ENCODE data around the gene THSD7B. TPM values are rescaled to one million over a fixed set of nuclear protein-coding genes. Genes with fewer than 3 reads are reported as not detected.

The THSD7B gene
- total and polyA plus RNA-seq, 2 of the 8 experiments (the other 6 are each of a cell fraction or from before 2014, with no cell fraction given) = 0.60 to 2.9 TPM

DNA sequence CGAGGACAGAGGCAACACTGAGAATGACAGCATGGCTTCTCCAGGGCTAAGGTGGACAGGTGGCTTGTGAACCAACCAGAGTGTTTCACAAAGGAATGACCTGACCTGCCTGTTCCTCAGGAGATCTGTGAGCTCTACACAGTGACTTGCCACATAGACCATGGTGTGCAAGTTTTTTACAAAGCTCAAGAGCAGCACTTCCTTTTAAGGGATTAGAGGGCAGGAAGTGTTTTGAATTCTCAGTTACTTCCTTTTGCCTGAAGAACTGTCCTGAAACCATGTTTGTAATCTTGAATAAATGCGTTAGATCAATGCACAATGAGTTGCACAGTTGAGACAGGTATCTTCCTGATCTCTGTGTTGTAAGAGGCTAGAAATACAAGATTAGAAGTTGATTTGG is 421.9 kb downstream of the THSD7B start (continued):
- TF ChIP-seq, protein P1, sequence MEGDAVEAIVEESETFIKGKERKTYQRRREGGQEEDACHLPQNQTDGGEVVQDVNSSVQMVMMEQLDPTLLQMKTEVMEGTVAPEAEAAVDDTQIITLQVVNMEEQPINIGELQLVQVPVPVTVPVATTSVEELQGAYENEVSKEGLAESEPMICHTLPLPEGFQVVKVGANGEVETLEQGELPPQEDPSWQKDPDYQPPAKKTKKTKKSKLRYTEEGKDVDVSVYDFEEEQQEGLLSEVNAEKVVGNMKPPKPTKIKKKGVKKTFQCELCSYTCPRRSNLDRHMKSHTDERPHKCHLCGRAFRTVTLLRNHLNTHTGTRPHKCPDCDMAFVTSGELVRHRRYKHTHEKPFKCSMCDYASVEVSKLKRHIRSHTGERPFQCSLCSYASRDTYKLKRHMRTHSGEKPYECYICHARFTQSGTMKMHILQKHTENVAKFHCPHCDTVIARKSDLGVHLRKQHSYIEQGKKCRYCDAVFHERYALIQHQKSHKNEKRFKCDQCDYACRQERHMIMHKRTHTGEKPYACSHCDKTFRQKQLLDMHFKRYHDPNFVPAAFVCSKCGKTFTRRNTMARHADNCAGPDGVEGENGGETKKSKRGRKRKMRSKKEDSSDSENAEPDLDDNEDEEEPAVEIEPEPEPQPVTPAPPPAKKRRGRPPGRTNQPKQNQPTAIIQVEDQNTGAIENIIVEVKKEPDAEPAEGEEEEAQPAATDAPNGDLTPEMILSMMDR (IDR thresholded peaks at IDR 0.05; ENCODE audit: control extremely low read depth in 1 of 3, insufficient read depth in 1 of 3, low read depth in 1 of 3, low read length in 3 of 3) = no peak
- TF ChIP-seq EZH2 (IDR thresholded peaks at IDR 0.05; ENCODE audit: low read depth, low read length, severe bottlenecking) = no peak
- TF ChIP-seq SP2 (IDR thresholded peaks at IDR 0.05; ENCODE audit: low read length) = no peak
- no peak for TF ChIP-seq CTBP2 (IDR thresholded peaks at IDR 0.05; ENCODE audit: borderline replicate concordance, insufficient read depth, insufficient read length, low read length)
- no peak for TF ChIP-seq JUN (IDR thresholded peaks at IDR 0.05; ENCODE audit: low read depth, low read length)
